ENCODE results near the gene CEP97. TPM values are rescaled to one million over a fixed set of nuclear protein-coding genes. Genes with fewer than 3 reads are reported as not detected.

The CEP97 gene
- total and polyA plus RNA-seq, 9 of the 15 experiments (the other 6 are each of a cell fraction or from before 2014, with no cell fraction given), result 2.0 to 10.1 (median 4.3) TPM

DNA sequence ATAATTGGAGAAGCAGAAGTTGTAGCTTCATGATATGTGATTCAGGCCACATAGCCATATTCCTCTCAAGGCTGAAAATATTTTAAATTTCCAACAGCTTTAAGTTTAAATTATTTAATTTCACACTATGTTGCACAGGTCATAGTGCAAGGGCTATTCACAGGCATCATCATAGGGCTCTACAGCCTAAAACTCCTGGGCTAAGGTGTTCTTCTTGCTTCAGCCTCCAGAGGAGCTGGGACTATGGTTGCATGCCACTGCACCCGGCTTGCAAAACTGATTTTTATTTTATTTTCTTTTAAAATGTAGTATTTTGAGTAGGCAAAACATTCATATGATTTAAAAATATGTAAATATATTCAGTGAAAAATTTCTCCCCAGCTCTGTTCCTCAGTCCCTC, 6.0 kb upstream of the CEP97 start:
- no peaks in the 10 kb centered on the region for H3K36me3 ChIP-seq (ENCODE audit: control insufficient read depth, insufficient read depth, low read length)
- no peak overlapping the region for H3K4me3 ChIP-seq
- in situ Hi-C loops (cut with MboI) (no loop called here), intact Hi-C loops (cut with micrococcal nuclease) (no loop called here)
- 11% methylated on average over 1 of the region's 1 CpG for WGBS (ENCODE audit: insufficient coverage, low coverage, missing lambda C conversion rate)
- no peaks in the 10 kb centered on the region for H3K79me2 ChIP-seq (ENCODE audit: control insufficient read depth, insufficient read depth, low read length)
- H3K9me1 ChIP-seq (ENCODE audit: control insufficient read depth, insufficient read depth, low read length), result no peaks in the 10 kb centered on the region
- BruUV-seq (replicated peaks), result no TSS peak
- ATAC-seq (no peak), FAIRE-seq (no peak), DNase-seq (ENCODE audit: extremely low read depth in 1 of 4, low spot score in 3 of 4) (no peak)
- no peak overlapping the region for H3K9ac ChIP-seq (ENCODE audit: insufficient read depth in 1 of 2, low read depth in 2 of 2, low read length in 2 of 2)
- ChIA-PET POLR2A (no interaction called here), CTCF (ENCODE audit: low intra/inter-chr PET ratio) (no interaction called here)
- H3K27ac ChIP-seq (ENCODE audit: extremely low read depth, low read depth, low read length), result no peak overlapping the region
- no peaks in the 10 kb centered on the region for H4K20me1 ChIP-seq (replicated peaks; ENCODE audit: control insufficient read depth, insufficient read depth, low read length)
- no peaks in the 10 kb centered on the region for H3K9me3 ChIP-seq (replicated peaks; ENCODE audit: control insufficient read depth, insufficient read depth, low read depth, low read length)
- no peak overlapping the region for H2AFZ ChIP-seq (ENCODE audit: low read depth, low read length)
- no peak overlapping the region for H3K4me2 ChIP-seq (ENCODE audit: insufficient read depth, low read length)
- 0 out of 5 replicates have a peak, but pooled peaks cover 0 to 8% of the 10 kb centered on the region in 2 experiments for H3K4me1 ChIP-seq (replicated peaks in 1 of 2; ENCODE audit: control insufficient read depth in 2 of 2, insufficient read depth in 2 of 2, low read length in 2 of 2)
- no peaks in the 10 kb centered on the region for H3K27me3 ChIP-seq (ENCODE audit: control insufficient read depth in 2 of 2, insufficient read depth in 2 of 2, low read length in 2 of 2)
- TF ChIP-seq MEF2A (IDR thresholded peaks at IDR 0.05; ENCODE audit: control insufficient read depth, low read depth, low read length) (no peak), ARNT (IDR thresholded peaks at IDR 0.05) (no peak), PTTG1 (tag; IDR thresholded peaks at IDR 0.05; ENCODE audit: low read depth) (no peak), ARID4B (CRISPR knock-in tag; IDR thresholded peaks at IDR 0.05) (no peak), DIDO1 (tag; IDR thresholded peaks at IDR 0.05; ENCODE audit: low read depth) (no peak), RHOXF2B (CRISPR knock-in tag; conservative IDR thresholded peaks at IDR 0.05) (no peak), CEBPB (tag; IDR thresholded peaks at IDR 0.05) (no peak), ZFP36 (IDR thresholded peaks at IDR 0.05; ENCODE audit: low read depth, low read length, partially characterized antibody) (no peak), HBP1 (CRISPR knock-in tag; IDR thresholded peaks at IDR 0.05) (no peak), NFE2L1 (tag; IDR thresholded peaks at IDR 0.05; ENCODE audit: borderline replicate concordance, low read depth) (no peak)
- TF ChIP-seq, protein P1, sequence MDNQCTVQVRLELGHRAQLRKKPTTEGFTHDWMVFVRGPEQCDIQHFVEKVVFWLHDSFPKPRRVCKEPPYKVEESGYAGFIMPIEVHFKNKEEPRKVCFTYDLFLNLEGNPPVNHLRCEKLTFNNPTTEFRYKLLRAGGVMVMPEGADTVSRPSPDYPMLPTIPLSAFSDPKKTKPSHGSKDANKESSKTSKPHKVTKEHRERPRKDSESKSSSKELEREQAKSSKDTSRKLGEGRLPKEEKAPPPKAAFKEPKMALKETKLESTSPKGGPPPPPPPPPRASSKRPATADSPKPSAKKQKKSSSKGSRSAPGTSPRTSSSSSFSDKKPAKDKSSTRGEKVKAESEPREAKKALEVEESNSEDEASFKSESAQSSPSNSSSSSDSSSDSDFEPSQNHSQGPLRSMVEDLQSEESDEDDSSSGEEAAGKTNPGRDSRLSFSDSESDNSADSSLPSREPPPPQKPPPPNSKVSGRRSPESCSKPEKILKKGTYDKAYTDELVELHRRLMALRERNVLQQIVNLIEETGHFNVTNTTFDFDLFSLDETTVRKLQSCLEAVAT (IDR thresholded peaks at IDR 0.05), result no peak

All from K562 (cell line).